DOHH2 (cell line): Measurements from ENCODE around the gene MOK.
"Not testable (repeated sequence)": the region's sequence is repeated elsewhere in the genome, so short reads cannot be mapped to it uniquely, and the experiment has no call there.

Experiments
- H3F3A ChIP-seq: fragments of 200-600 bp; sonication (generic), shearing (Covaris generic); 2 replicates; pipeline ENCODE4 v1.6.0; 2016; ENCODE audit warnings: antibody characterized with exemption, mild to moderate bottlenecking; ENCODE audit not compliant: control insufficient read depth, insufficient read depth
- H3K27ac ChIP-seq: fragments of 200-600 bp; sonication (generic); 2 replicates; pipeline ENCODE4 v1.5.1; 2014; ENCODE audit warnings: low read depth, mild to moderate bottlenecking, low read length, moderate library complexity
- H3K27me3 ChIP-seq: fragments of 200-600 bp; sonication (generic); 2 replicates; pipeline ENCODE4 v1.6.1; 2014; ENCODE audit warnings: mild to moderate bottlenecking, low read length, mixed read lengths; ENCODE audit not compliant: control insufficient read depth
- H3K36me3 ChIP-seq: fragments of 200-600 bp; sonication (generic); 2 replicates; pipeline ENCODE4 v1.6.1; 2014; ENCODE audit warnings: mild to moderate bottlenecking, low read length, moderate library complexity, mixed read lengths; ENCODE audit not compliant: control insufficient read depth
- H3K4me1 ChIP-seq: fragments of 200-600 bp; sonication (generic); 2 replicates; pipeline ENCODE4 v1.6.1; 2014; ENCODE audit warnings: mild to moderate bottlenecking, low read length, mixed read lengths; ENCODE audit not compliant: control insufficient read depth
- H3K4me2 ChIP-seq: fragments of 200-600 bp; sonication (generic); 2 replicates; pipeline ENCODE4 v1.6.0; 2014; ENCODE audit warnings: mild to moderate bottlenecking, low read length, moderate library complexity
- H3K4me3 ChIP-seq: fragments of 200-600 bp; sonication (generic); 2 replicates; pipeline ENCODE4 v1.5.1; 2014; ENCODE audit warnings: mild to moderate bottlenecking, low read length, mixed read lengths
- H3K79me2 ChIP-seq: fragments of 200-600 bp; sonication (generic); 2 replicates; pipeline ENCODE4 v1.6.1; 2014; ENCODE audit warnings: mild to moderate bottlenecking, low read length, mixed read lengths; ENCODE audit not compliant: control insufficient read depth
- H3K9me2 ChIP-seq: fragments of 200-600 bp; sonication (generic); replicated peaks from 2 replicates; pipeline ENCODE4 v1.6.1; 2014; ENCODE audit warnings: mild to moderate bottlenecking, low read length, mixed read lengths; ENCODE audit not compliant: control insufficient read depth
- H3K9me3 ChIP-seq: fragments of 200-600 bp; sonication (generic); 2 replicates; pipeline ENCODE4 v1.6.1; 2014; ENCODE audit warnings: antibody characterized with exemption, low read length, mixed read lengths; ENCODE audit not compliant: control insufficient read depth, insufficient read depth
- H4K20me1 ChIP-seq: fragments of 200-600 bp; sonication (generic); 2 replicates; pipeline ENCODE4 v1.6.0; 2014; ENCODE audit warnings: low read depth, mild to moderate bottlenecking, antibody characterized with exemption, low read length, moderate library complexity; ENCODE audit not compliant: control insufficient read depth, insufficient read depth
- CTCF ChIP-seq: fragments of 200-600 bp; sonication (generic); IDR thresholded peaks from one replicate; pipeline ENCODE4 v1.5.1; 2014; ENCODE audit warnings: antibody characterized with exemption, mild to moderate bottlenecking, low read depth, low read length; ENCODE audit not compliant: poor library complexity, severe bottlenecking
- EZH2phosphoT487 ChIP-seq: fragments of 200-600 bp; sonication (generic); IDR thresholded peaks from 2 replicates; pipeline ENCODE4 v1.6.1; 2017; ENCODE audit warnings: borderline replicate concordance, mild to moderate bottlenecking, antibody characterized with exemption, low read length, moderate library complexity, mixed read lengths

The MOK gene

GRCh38 chr14:102333390-102333789, 28.4 kb upstream of the MOK start:
- Histone ChIP-seq H4K20me1 (no peaks in the 10 kb centered on the region), H3K9me3 (no peaks in the 10 kb centered on the region), H3K4me2 (no peak overlapping the region), H3K4me3 (no peak overlapping the region), H3K79me2 (no peaks in the 10 kb centered on the region), H3K4me1 (no peaks in the 10 kb centered on the region), H3K9me2 (no peaks in the 10 kb centered on the region), H3K27ac (no peak overlapping the region), H3K36me3 (peaks cover 30% of the 10 kb centered on the region), H3K27me3 (no peaks in the 10 kb centered on the region), H3F3A (no peaks in the 10 kb centered on the region)
- TF ChIP-seq EZH2phosphoT487 (no peak), CTCF (no peak)

GRCh38 chr14:102330806-102331205, 25.8 kb upstream of the MOK start:
- Histone ChIP-seq H3K4me1 (no peaks in the 10 kb centered on the region), H3K9me2 (no peaks in the 10 kb centered on the region), H3K4me3 (no peak overlapping the region), H3K27ac (no peak overlapping the region), H3K27me3 (no peaks in the 10 kb centered on the region), H3K79me2 (no peaks in the 10 kb centered on the region), H3K4me2 (no peak overlapping the region), H3K36me3 (peaks cover 22% of the 10 kb centered on the region), H3F3A (no peaks in the 10 kb centered on the region), H3K9me3 (no peaks in the 10 kb centered on the region), H4K20me1 (no peaks in the 10 kb centered on the region)
- TF ChIP-seq CTCF (no peak), EZH2phosphoT487 (no peak)

GRCh38 chr14:102329381-102329780, 24.4 kb upstream of the MOK start:
- H3K4me3 ChIP-seq, H3F3A ChIP-seq, H3K9me3 ChIP-seq, H3K27ac ChIP-seq, H3K79me2 ChIP-seq, H3K4me1 ChIP-seq, H3K4me2 ChIP-seq, H4K20me1 ChIP-seq, H3K27me3 ChIP-seq, H3K9me2 ChIP-seq: not testable (repeated sequence)
- H3K36me3 ChIP-seq: peaks cover 16% of the 10 kb centered on the region

- Histone ChIP-seq H3K36me3 (peaks cover 18% of the 10 kb centered on the region), H3K9me2 (no peaks in the 10 kb centered on the region), H3K4me1 (no peaks in the 10 kb centered on the region; the same call in 1 of the 2 replicates)
Measured at GRCh38 chr14:102326583-102326982, 21.6 kb upstream of the MOK start.

More at GRCh38 chr14:102326583-102326982, 21.6 kb upstream of the MOK start:
- Histone ChIP-seq H3K27ac (no peak overlapping the region), H3K9me3 (no peaks in the 10 kb centered on the region), H4K20me1 (no peaks in the 10 kb centered on the region), H3K4me3 (no peak overlapping the region), H3F3A (no peaks in the 10 kb centered on the region), H3K79me2 (peaks cover 2% of the 10 kb centered on the region; the same call in 1 of the 2 replicates), H3K4me2 (no peak overlapping the region), H3K27me3 (no peaks in the 10 kb centered on the region)
- no peak for TF ChIP-seq CTCF
- TF ChIP-seq EZH2phosphoT487: no peak
